IMR-90 (cell line): ENCODE measurements around the gene ARHGAP18. TPM values are rescaled to one million over a fixed set of nuclear protein-coding genes. Genes with fewer than 3 reads are reported as not detected.

Source experiments
- ATAC-seq: fragments of 200-7000 bp; cut with Tn5 transposase; 2 replicates; pipeline ENCODE4 v1.9.1; 2020; ENCODE audit warnings: low read depth, mild to moderate bottlenecking, moderate library complexity
- BruUV-seq: library from RNA; stranded (reverse); fragments of 400-500 nt; replicated peaks from 2 replicates; lab custom pipeline; 2021; lab: Mats Ljungman, UMichigan
- CTCF ChIA-PET: fragments of 300-600 bp; formaldehyde crosslinking; extraction: SDS; loops from one replicate; lab custom pipeline; 2021; ENCODE audit warnings: antibody characterized with exemption; lab: Yijun Ruan, JAX
- POLR2A ChIA-PET: fragments of 300-600 bp; sonication (Branson Sonifier 250); formaldehyde crosslinking; loops from one replicate; lab custom pipeline; 2022; ENCODE audit warnings: antibody characterized with exemption; ENCODE audit not compliant: unreplicated experiment; lab: Charles Lee
- DNase-seq: peaks from one replicate; pipeline ENCODE4 v3.0.0; 2013
- H2AFZ ChIP-seq: replicated peaks from 2 replicates; pipeline ENCODE3; 2013; ENCODE audit warnings: low read length, mild to moderate bottlenecking; ENCODE audit not compliant: poor library complexity
- H2AK5ac ChIP-seq: 2 replicates; pipeline ENCODE4 v1.6.1; 2013; ENCODE audit warnings: low read depth, low read length, inconsistent platforms
- H2AK9ac ChIP-seq: replicated peaks from 2 replicates; pipeline ENCODE3; 2013; ENCODE audit warnings: mild to moderate bottlenecking, low read depth, low read length, moderate library complexity; ENCODE audit not compliant: poor library complexity
- H2BK120ac ChIP-seq: 2 replicates; pipeline ENCODE4 v1.6.1; 2013; ENCODE audit warnings: low read depth, low read length, inconsistent platforms
- H2BK15ac ChIP-seq: 3 replicates; pipeline ENCODE4 v1.6.1; 2013; ENCODE audit warnings: low read depth, low read length, inconsistent platforms
- H2BK20ac ChIP-seq: 2 replicates; pipeline ENCODE4 v1.6.1; 2013; ENCODE audit warnings: low read depth, mild to moderate bottlenecking, inconsistent platforms, low read length, moderate library complexity
- H2BK5ac ChIP-seq: 2 replicates; pipeline ENCODE4 v1.6.1; 2013; ENCODE audit warnings: mild to moderate bottlenecking, low read depth, low read length, inconsistent platforms; ENCODE audit not compliant: poor library complexity, severe bottlenecking
- H3K14ac ChIP-seq: replicated peaks from 2 replicates; pipeline ENCODE4 v1.6.1; 2013; ENCODE audit warnings: low read depth, low read length, inconsistent platforms
- H3K18ac ChIP-seq: 2 replicates; pipeline ENCODE4 v1.6.1; 2013; ENCODE audit warnings: low read depth, low read length, control low read depth
- H3K23ac ChIP-seq: 2 replicates; pipeline ENCODE4 v1.6.1; 2013; ENCODE audit warnings: low read depth, low read length, inconsistent platforms
- H3K27ac ChIP-seq: 2 replicates; pipeline ENCODE4 v1.5.1; 2013; ENCODE audit warnings: mild to moderate bottlenecking, control low read depth, low read length; ENCODE audit not compliant: insufficient read depth
- H3K27me3 ChIP-seq: 2 replicates; pipeline ENCODE4 v1.6.1; 2013; ENCODE audit warnings: low read length; ENCODE audit not compliant: control insufficient read depth, insufficient read depth
- H3K36me3 ChIP-seq: 2 replicates; pipeline ENCODE4 v1.6.1; 2013; ENCODE audit warnings: low read length, mixed read lengths; ENCODE audit not compliant: control insufficient read depth, insufficient read depth
- H3K4ac ChIP-seq: 2 replicates; pipeline ENCODE4 v1.6.1; 2013; ENCODE audit warnings: low read depth, low read length, inconsistent platforms
- H3K4me1 ChIP-seq: 2 replicates; pipeline ENCODE4 v1.6.1; 2013; ENCODE audit warnings: low read length, mixed read lengths; ENCODE audit not compliant: control insufficient read depth, insufficient read depth
- H3K4me2 ChIP-seq: 2 replicates; pipeline ENCODE4 v1.6.1; 2013; ENCODE audit warnings: low read depth, mild to moderate bottlenecking, control low read depth, low read length, moderate library complexity
- H3K4me3 ChIP-seq: 2 replicates; pipeline ENCODE4 v1.5.1; 2013; ENCODE audit warnings: low read depth, mild to moderate bottlenecking, control low read depth, low read length, moderate library complexity; ENCODE audit not compliant: insufficient read depth
- H3K56ac ChIP-seq: 2 replicates; pipeline ENCODE4 v1.6.1; 2013; ENCODE audit warnings: low read length, inconsistent platforms; ENCODE audit not compliant: insufficient read depth; ENCODE audit errors: extremely low read depth
- H3K79me1 ChIP-seq, 2 experiments: 2 replicates each; pipeline ENCODE4 v1.6.1; 2013; ENCODE audit warnings: low read length in 2 of 2, inconsistent platforms in 1 of 2, low read depth in 1 of 2
- H3K9ac ChIP-seq: 2 replicates; pipeline ENCODE4 v1.6.1; 2013; ENCODE audit warnings: low read depth, low read length, control low read depth
- H3K9me1 ChIP-seq: 2 replicates; pipeline ENCODE4 v1.6.1; 2013; ENCODE audit warnings: low read length, inconsistent platforms; ENCODE audit not compliant: insufficient read depth
- H3K9me3 ChIP-seq: 2 replicates; pipeline ENCODE4 v1.6.1; 2013; ENCODE audit warnings: low read length; ENCODE audit not compliant: control insufficient read depth, insufficient read depth
- H4K20me1 ChIP-seq: 2 replicates; pipeline ENCODE4 v1.6.1; 2013; ENCODE audit warnings: low read length, inconsistent platforms; ENCODE audit not compliant: insufficient read depth
- H4K5ac ChIP-seq: 2 replicates; pipeline ENCODE4 v1.6.1; 2013; ENCODE audit warnings: mild to moderate bottlenecking, low read depth, low read length, control low read depth
- H4K8ac ChIP-seq, 2 experiments: 2 replicates each; pipeline ENCODE4 v1.6.1; 2013; ENCODE audit warnings: low read depth in 2 of 2, low read length in 2 of 2, control low read depth in 1 of 2, inconsistent platforms in 1 of 2
- H4K91ac ChIP-seq: 2 replicates; pipeline ENCODE4 v1.6.1; 2013; ENCODE audit warnings: low read depth, low read length, inconsistent platforms; ENCODE audit not compliant: insufficient read depth
- BHLHE40 ChIP-seq: fragments of 150-350 bp; IDR thresholded peaks from 2 replicates; pipeline ENCODE4 v1.6.1; 2016; ENCODE audit warnings: mild to moderate bottlenecking, low read depth, low read length
- FOS ChIP-seq: fragments of 150-350 bp; IDR thresholded peaks from 2 replicates; pipeline ENCODE4 v1.6.1; 2016; ENCODE audit warnings: low read depth, low read length
- MAZ ChIP-seq: IDR thresholded peaks from 2 replicates; pipeline ENCODE4 v1.6.1; 2012; ENCODE audit warnings: low read depth, mild to moderate bottlenecking, low read length, improper control_type of control experiment, moderate library complexity, borderline replicate concordance
- RAD21 ChIP-seq: IDR thresholded peaks from 2 replicates; pipeline ENCODE4 v1.6.1; 2012; ENCODE audit warnings: low read length, improper control_type of control experiment
- RCOR1 ChIP-seq: IDR thresholded peaks from 2 replicates; pipeline ENCODE4 v1.6.1; 2012; ENCODE audit warnings: mild to moderate bottlenecking, low read length, improper control_type of control experiment; ENCODE audit not compliant: insufficient replicate concordance
- SMC3 ChIP-seq: fragments of 150-350 bp; IDR thresholded peaks from 2 replicates; pipeline ENCODE4 v1.6.1; 2016; ENCODE audit warnings: low read depth, mild to moderate bottlenecking, antibody characterized with exemption, low read length, moderate library complexity
- WGBS, 2 experiments: methylation state at CpG; one replicate each; pipeline versions ENCODE4 v1.1.5 to v1.1.7; 2013; ENCODE audit warnings: missing lambda C conversion rate in 2 of 2; ENCODE audit not compliant: insufficient read length in 1 of 2; ENCODE audit errors: extremely low coverage in 2 of 2; 5-methylcytosine and 5-hydroxymethylcytosine counted together
- dilution Hi-C: fragments of 300-500 bp; cut with HindIII; formaldehyde crosslinking; loops from one replicate; pipeline ENCODE4 v1.14.3; 2018; ENCODE audit warnings: low sequenced_read_pairs; ENCODE audit not compliant: unreplicated experiment
- in situ Hi-C: fragments of 300-500 bp; cut with MboI; formaldehyde crosslinking; loops from 3 replicates; pipeline ENCODE4 v1.14.3; 2019; ENCODE audit warnings: low sequenced_read_pairs, inconsistent platforms, mixed read lengths
- intact Hi-C: fragments of 100-400 bp; cut with micrococcal nuclease; formaldehyde crosslinking; loops from 2 replicates; pipeline ENCODE4 v1.10.0; 2022
- polyA plus RNA-seq, 3 experiments: library from polyadenylated mRNA; depleted of rRNA; stranded (reverse); fragments of >200 nt; gene quantifications; 2 replicates each; pipeline ENCODE4 v1.2.3, GENCODE V29; 2012; ENCODE audit warnings: low replicate concordance in 1 of 3
- total RNA-seq: library from RNA; depleted of rRNA; stranded (reverse); fragments of >200 nt; gene quantifications from 2 replicates; pipeline ENCODE4 v1.2.3, GENCODE V29; 2012
- TF ChIP-seq, protein P1 (sequence below): fragments of 150-350 bp; IDR thresholded peaks from 2 replicates; pipeline ENCODE4 v1.6.1; 2017; ENCODE audit warnings: mild to moderate bottlenecking, antibody characterized with exemption, low read length, low read depth
- TF ChIP-seq, protein P2 (sequence below): fragments of 150-350 bp; IDR thresholded peaks from 2 replicates; pipeline ENCODE4 v1.6.1; 2016; ENCODE audit warnings: low read depth, mild to moderate bottlenecking, low read length, moderate library complexity, borderline replicate concordance
- TF ChIP-seq, protein P3 (sequence below): conservative IDR thresholded peaks from 2 replicates; pipeline ENCODE4 v1.5.1; 2012; ENCODE audit warnings: mild to moderate bottlenecking, low read depth, low read length, improper control_type of control experiment

Gene ARHGAP18
- total and polyA plus RNA-seq, 2 of the 4 experiments (the other 2 are of a cell fraction), result 6.2 to 17.0 TPM

DNA sequence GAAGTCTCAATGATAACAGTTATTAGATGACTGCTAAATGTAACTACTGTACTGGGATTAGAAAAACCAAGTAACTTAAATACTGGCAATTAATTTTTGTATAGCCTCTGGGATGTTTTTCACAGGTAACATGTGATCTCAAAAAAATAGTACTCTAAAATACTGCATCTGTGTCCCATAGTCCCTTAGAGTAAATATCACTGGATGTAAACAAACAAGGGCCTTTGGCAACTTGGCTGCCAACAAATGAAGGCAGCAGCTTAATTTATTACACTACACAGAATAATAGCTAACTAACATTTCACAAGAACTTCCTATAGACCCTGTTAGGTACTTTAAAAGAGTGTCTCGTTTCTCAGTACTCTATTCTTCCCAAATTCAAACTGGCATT lies 14.0 kb downstream of the ARHGAP18 start:
- ATAC-seq, result no peak
- intact Hi-C loops, result no loop called here
- Histone ChIP-seq H2BK15ac (no peak overlapping the region), H4K20me1 (no peaks in the 10 kb centered on the region), H3K9me1 (0 out of 2 replicates have a peak, but pooled peaks cover 2% of the 10 kb centered on the region), H2BK120ac (no peak overlapping the region), H4K5ac (no peak overlapping the region), H3K79me1 (peaks cover 35 to 59% of the 10 kb centered on the region in 2 experiments; a peak in 3 of 4 replicates), H3K4me2 (no peak overlapping the region), H3K18ac (no peak overlapping the region), H2BK20ac (no peak overlapping the region), H2BK5ac (no peak overlapping the region), H3K36me3 (no peaks in the 10 kb centered on the region), H3K4me3 (no peak overlapping the region), H3K14ac (no peak overlapping the region), H3K56ac (no peak overlapping the region), H3K9me3 (no peaks in the 10 kb centered on the region), H2AK5ac (no peak overlapping the region), H3K23ac (no peak overlapping the region), H2AFZ (no peak overlapping the region), H4K91ac (no peak overlapping the region), H3K27ac (no peak overlapping the region), H3K4me1 (peaks cover 11% of the 10 kb centered on the region; the same call in 1 of the 2 replicates), H3K27me3 (no peaks in the 10 kb centered on the region), H3K4ac (no peak overlapping the region), H3K9ac (no peak overlapping the region), H2AK9ac (no peak overlapping the region), H4K8ac (peak overlapping the region in 1 of 2 experiments; percentile 0; a peak in 1 of 4 replicates)
- no TSS peak for BruUV-seq
- POLR2A ChIA-PET, result no interaction called here
- DNase-seq, result no peak
- TF ChIP-seq RAD21 (no peak), SMC3 (no peak), FOS (no peak), RCOR1 (no peak), MAZ (no peak), BHLHE40 (no peak)
- TF ChIP-seq, protein P1, sequence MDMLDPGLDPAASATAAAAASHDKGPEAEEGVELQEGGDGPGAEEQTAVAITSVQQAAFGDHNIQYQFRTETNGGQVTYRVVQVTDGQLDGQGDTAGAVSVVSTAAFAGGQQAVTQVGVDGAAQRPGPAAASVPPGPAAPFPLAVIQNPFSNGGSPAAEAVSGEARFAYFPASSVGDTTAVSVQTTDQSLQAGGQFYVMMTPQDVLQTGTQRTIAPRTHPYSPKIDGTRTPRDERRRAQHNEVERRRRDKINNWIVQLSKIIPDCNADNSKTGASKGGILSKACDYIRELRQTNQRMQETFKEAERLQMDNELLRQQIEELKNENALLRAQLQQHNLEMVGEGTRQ, result no peak
- TF ChIP-seq, protein P2, sequence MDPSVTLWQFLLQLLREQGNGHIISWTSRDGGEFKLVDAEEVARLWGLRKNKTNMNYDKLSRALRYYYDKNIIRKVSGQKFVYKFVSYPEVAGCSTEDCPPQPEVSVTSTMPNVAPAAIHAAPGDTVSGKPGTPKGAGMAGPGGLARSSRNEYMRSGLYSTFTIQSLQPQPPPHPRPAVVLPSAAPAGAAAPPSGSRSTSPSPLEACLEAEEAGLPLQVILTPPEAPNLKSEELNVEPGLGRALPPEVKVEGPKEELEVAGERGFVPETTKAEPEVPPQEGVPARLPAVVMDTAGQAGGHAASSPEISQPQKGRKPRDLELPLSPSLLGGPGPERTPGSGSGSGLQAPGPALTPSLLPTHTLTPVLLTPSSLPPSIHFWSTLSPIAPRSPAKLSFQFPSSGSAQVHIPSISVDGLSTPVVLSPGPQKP, result no peak
- TF ChIP-seq, protein P3, sequence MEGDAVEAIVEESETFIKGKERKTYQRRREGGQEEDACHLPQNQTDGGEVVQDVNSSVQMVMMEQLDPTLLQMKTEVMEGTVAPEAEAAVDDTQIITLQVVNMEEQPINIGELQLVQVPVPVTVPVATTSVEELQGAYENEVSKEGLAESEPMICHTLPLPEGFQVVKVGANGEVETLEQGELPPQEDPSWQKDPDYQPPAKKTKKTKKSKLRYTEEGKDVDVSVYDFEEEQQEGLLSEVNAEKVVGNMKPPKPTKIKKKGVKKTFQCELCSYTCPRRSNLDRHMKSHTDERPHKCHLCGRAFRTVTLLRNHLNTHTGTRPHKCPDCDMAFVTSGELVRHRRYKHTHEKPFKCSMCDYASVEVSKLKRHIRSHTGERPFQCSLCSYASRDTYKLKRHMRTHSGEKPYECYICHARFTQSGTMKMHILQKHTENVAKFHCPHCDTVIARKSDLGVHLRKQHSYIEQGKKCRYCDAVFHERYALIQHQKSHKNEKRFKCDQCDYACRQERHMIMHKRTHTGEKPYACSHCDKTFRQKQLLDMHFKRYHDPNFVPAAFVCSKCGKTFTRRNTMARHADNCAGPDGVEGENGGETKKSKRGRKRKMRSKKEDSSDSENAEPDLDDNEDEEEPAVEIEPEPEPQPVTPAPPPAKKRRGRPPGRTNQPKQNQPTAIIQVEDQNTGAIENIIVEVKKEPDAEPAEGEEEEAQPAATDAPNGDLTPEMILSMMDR, result no peak
- dilution Hi-C loops, result no loop called here
- WGBS, 2 experiments, result no CpG with 5 or more reads among the region's 1 CpG
- in situ Hi-C loops, result no loop called here
- CTCF ChIA-PET, result no interaction called here
